Neural cell (in vitro differentiated cells): Measurements from ENCODE around the gene PLA2G2F. TPM values are rescaled to one million over a fixed set of nuclear protein-coding genes. Genes with fewer than 3 reads are reported as not detected.

Experiments used
- H2AFZ ChIP-seq: fragments of 200-600, 300-800 bp; sonication (generic), shearing (Covaris generic); 2 replicates; pipeline ENCODE4 v1.6.0; 2014; ENCODE audit warnings: low read depth, mild to moderate bottlenecking, antibody characterized with exemption, low read length, moderate library complexity
- H3F3A ChIP-seq: fragments of 200-600 bp; shearing (Covaris generic); 2 replicates; pipeline ENCODE4 v1.6.1; 2016; ENCODE audit warnings: mild to moderate bottlenecking, moderate library complexity, mixed read lengths, antibody characterized with exemption, low read length; ENCODE audit not compliant: insufficient read depth, poor library complexity, severe bottlenecking
- H3K27ac ChIP-seq: fragments of 200-600, 300-800 bp; sonication (generic), shearing (Covaris generic); 2 replicates; pipeline ENCODE4 v1.5.1; 2014; ENCODE audit warnings: mild to moderate bottlenecking, low read length, moderate library complexity
- H3K27me3 ChIP-seq: fragments of 300-800, 200-600 bp; sonication (generic), shearing (Covaris generic); 2 replicates; pipeline ENCODE4 v1.6.0; 2014; ENCODE audit warnings: mild to moderate bottlenecking, low read depth, low read length, moderate library complexity; ENCODE audit not compliant: insufficient read depth
- H3K36me3 ChIP-seq: fragments of 300-800, 200-600 bp; sonication (generic), shearing (Covaris generic); 2 replicates; pipeline ENCODE4 v1.5.1; 2014; ENCODE audit warnings: mild to moderate bottlenecking, antibody characterized with exemption, low read length, moderate library complexity; ENCODE audit not compliant: insufficient read depth
- H3K4me2 ChIP-seq: fragments of 300-800, 200-600 bp; sonication (generic), shearing (Covaris generic); 2 replicates; pipeline ENCODE4 v1.6.0; 2014; ENCODE audit warnings: mild to moderate bottlenecking, low read length
- H3K4me3 ChIP-seq: fragments of 300-800, 200-600 bp; sonication (generic), shearing (Covaris generic); 2 replicates; pipeline ENCODE4 v1.5.1; 2014; ENCODE audit warnings: mild to moderate bottlenecking, low read length, moderate library complexity
- H3K79me2 ChIP-seq: fragments of 200-600 bp; shearing (Covaris generic); replicated peaks from 2 replicates; pipeline ENCODE4 v1.6.0; 2014; ENCODE audit warnings: mild to moderate bottlenecking, low read length, moderate library complexity; ENCODE audit not compliant: insufficient read depth
- H3K9ac ChIP-seq: fragments of 300-800, 200-600 bp; sonication (generic), shearing (Covaris generic); 2 replicates; pipeline ENCODE4 v1.6.1; 2016; ENCODE audit warnings: mild to moderate bottlenecking, low read length, mixed read lengths
- H3K9me2 ChIP-seq: fragments of 200-600 bp; shearing (Covaris generic); 2 replicates; pipeline ENCODE4 v1.6.1; 2016; ENCODE audit warnings: mild to moderate bottlenecking, low read length, mixed read lengths; ENCODE audit not compliant: insufficient read depth
- H3K9me3 ChIP-seq: fragments of 200-600, 300-800 bp; sonication (generic), shearing (Covaris generic); 2 replicates; pipeline ENCODE4 v1.6.1; 2016; ENCODE audit warnings: mild to moderate bottlenecking, mixed run types, low read length, moderate library complexity, mixed read lengths
- H4K20me1 ChIP-seq: fragments of 200-600 bp; shearing (Covaris generic); 2 replicates; pipeline ENCODE4 v1.6.1; 2016; ENCODE audit warnings: mild to moderate bottlenecking, mixed run types; ENCODE audit not compliant: insufficient read depth
- EP300 ChIP-seq: fragments of 450-650 bp; conservative IDR thresholded peaks from 2 replicates; pipeline ENCODE4 v1.6.1; 2014; ENCODE audit warnings: antibody characterized with exemption, mild to moderate bottlenecking, moderate library complexity; ENCODE audit not compliant: poor library complexity, severe bottlenecking
- EZH2 ChIP-seq: fragments of 200-600, 300-800 bp; shearing (Covaris generic), sonication (generic); IDR thresholded peaks from 2 replicates; pipeline ENCODE4 v1.6.1; 2014; ENCODE audit warnings: antibody characterized with exemption, low read length, borderline replicate concordance, mild to moderate bottlenecking; ENCODE audit not compliant: insufficient read depth, poor library complexity, severe bottlenecking
- MXI1 ChIP-seq: fragments of 450-650 bp; conservative IDR thresholded peaks from 2 replicates; pipeline ENCODE4 v1.6.1; 2014; ENCODE audit warnings: antibody characterized with exemption, mild to moderate bottlenecking; ENCODE audit not compliant: poor library complexity, severe bottlenecking
- POLR2AphosphoS5 ChIP-seq: IDR thresholded peaks from 2 replicates; pipeline ENCODE4 v1.6.1; 2012
- RAD21 ChIP-seq: fragments of 450-650 bp; conservative IDR thresholded peaks from 2 replicates; pipeline ENCODE4 v1.6.1; 2014; ENCODE audit warnings: antibody characterized with exemption, mild to moderate bottlenecking, moderate library complexity
- SMC3 ChIP-seq: fragments of 450-650 bp; conservative IDR thresholded peaks from 2 replicates; pipeline ENCODE4 v1.6.1; 2014; ENCODE audit warnings: antibody characterized with exemption, mild to moderate bottlenecking, moderate library complexity; ENCODE audit not compliant: poor library complexity
- TAF1 ChIP-seq: IDR thresholded peaks from 2 replicates; pipeline ENCODE4 v1.6.1; 2012; ENCODE audit warnings: low read depth
- polyA plus RNA-seq: library from polyadenylated mRNA; depleted of rRNA; stranded (reverse); fragments of >200 nt; gene quantifications from 2 replicates; pipeline ENCODE4 v1.2.3, GENCODE V29; 2014
- TF ChIP-seq, protein P1 (sequence below): IDR thresholded peaks from 2 replicates; pipeline ENCODE4 v1.6.1; 2012; ENCODE audit warnings: borderline replicate concordance
- TF ChIP-seq, protein P2 (sequence below): fragments of 450-650 bp; IDR thresholded peaks from 2 replicates; pipeline ENCODE4 v1.5.1; 2014; ENCODE audit warnings: antibody characterized with exemption, mild to moderate bottlenecking, moderate library complexity; ENCODE audit not compliant: poor library complexity, severe bottlenecking

Gene PLA2G2F
- polyA plus RNA-seq, 1 donor from 2014 or later, result not detected

DNA sequence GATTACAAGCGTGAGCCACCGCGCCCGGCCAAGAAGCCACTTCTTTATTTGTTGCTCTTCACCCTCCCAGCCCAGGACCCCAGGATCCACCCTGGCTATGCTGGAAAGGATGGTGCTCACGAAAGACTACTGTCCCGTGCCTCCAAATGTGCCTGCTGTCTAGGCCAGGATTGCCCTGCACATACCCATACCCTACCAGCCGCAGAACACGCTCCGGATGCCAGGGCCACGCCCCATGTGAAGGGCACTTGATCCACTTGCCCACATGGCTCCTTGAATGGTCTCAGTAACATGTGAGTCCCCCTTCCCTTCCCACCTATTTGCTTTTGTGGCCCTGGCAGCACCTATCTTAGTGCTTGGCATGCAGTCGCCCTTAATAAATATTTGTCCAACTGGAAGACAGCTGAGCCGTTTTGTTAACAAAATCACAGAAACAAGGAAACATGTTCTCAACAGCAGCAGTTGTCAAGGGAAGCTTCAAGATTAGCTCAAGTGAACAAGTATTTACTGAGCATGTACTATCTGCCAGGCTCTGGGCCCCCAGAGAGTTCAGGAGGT lies 33.0 kb downstream of the PLA2G2F start:
- no peaks in the 10 kb centered on the region for H3K9me3 ChIP-seq
- no peaks in the 10 kb centered on the region for H4K20me1 ChIP-seq
- no peaks in the 10 kb centered on the region for H3K27me3 ChIP-seq
- no peak overlapping the region for H3K4me2 ChIP-seq
- H3K36me3 ChIP-seq, result no peaks in the 10 kb centered on the region
- no peak overlapping the region for H3K9ac ChIP-seq
- H2AFZ ChIP-seq, result no peak overlapping the region
- H3K4me3 ChIP-seq, result no peak overlapping the region
- no peaks in the 10 kb centered on the region for H3F3A ChIP-seq
- no peak overlapping the region for H3K27ac ChIP-seq
- H3K9me2 ChIP-seq, result no peaks in the 10 kb centered on the region
- TF ChIP-seq SMC3 (no peak), EZH2 (no peak), EP300 (no peak), POLR2AphosphoS5 (no peak), RAD21 (no peak), TAF1 (no peak), MXI1 (no peak)
- TF ChIP-seq, protein P1, sequence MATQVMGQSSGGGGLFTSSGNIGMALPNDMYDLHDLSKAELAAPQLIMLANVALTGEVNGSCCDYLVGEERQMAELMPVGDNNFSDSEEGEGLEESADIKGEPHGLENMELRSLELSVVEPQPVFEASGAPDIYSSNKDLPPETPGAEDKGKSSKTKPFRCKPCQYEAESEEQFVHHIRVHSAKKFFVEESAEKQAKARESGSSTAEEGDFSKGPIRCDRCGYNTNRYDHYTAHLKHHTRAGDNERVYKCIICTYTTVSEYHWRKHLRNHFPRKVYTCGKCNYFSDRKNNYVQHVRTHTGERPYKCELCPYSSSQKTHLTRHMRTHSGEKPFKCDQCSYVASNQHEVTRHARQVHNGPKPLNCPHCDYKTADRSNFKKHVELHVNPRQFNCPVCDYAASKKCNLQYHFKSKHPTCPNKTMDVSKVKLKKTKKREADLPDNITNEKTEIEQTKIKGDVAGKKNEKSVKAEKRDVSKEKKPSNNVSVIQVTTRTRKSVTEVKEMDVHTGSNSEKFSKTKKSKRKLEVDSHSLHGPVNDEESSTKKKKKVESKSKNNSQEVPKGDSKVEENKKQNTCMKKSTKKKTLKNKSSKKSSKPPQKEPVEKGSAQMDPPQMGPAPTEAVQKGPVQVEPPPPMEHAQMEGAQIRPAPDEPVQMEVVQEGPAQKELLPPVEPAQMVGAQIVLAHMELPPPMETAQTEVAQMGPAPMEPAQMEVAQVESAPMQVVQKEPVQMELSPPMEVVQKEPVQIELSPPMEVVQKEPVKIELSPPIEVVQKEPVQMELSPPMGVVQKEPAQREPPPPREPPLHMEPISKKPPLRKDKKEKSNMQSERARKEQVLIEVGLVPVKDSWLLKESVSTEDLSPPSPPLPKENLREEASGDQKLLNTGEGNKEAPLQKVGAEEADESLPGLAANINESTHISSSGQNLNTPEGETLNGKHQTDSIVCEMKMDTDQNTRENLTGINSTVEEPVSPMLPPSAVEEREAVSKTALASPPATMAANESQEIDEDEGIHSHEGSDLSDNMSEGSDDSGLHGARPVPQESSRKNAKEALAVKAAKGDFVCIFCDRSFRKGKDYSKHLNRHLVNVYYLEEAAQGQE, result no peak
- TF ChIP-seq, protein P2, sequence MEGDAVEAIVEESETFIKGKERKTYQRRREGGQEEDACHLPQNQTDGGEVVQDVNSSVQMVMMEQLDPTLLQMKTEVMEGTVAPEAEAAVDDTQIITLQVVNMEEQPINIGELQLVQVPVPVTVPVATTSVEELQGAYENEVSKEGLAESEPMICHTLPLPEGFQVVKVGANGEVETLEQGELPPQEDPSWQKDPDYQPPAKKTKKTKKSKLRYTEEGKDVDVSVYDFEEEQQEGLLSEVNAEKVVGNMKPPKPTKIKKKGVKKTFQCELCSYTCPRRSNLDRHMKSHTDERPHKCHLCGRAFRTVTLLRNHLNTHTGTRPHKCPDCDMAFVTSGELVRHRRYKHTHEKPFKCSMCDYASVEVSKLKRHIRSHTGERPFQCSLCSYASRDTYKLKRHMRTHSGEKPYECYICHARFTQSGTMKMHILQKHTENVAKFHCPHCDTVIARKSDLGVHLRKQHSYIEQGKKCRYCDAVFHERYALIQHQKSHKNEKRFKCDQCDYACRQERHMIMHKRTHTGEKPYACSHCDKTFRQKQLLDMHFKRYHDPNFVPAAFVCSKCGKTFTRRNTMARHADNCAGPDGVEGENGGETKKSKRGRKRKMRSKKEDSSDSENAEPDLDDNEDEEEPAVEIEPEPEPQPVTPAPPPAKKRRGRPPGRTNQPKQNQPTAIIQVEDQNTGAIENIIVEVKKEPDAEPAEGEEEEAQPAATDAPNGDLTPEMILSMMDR, result no peak
- H3K79me2 ChIP-seq, result no peaks in the 10 kb centered on the region

DNA sequence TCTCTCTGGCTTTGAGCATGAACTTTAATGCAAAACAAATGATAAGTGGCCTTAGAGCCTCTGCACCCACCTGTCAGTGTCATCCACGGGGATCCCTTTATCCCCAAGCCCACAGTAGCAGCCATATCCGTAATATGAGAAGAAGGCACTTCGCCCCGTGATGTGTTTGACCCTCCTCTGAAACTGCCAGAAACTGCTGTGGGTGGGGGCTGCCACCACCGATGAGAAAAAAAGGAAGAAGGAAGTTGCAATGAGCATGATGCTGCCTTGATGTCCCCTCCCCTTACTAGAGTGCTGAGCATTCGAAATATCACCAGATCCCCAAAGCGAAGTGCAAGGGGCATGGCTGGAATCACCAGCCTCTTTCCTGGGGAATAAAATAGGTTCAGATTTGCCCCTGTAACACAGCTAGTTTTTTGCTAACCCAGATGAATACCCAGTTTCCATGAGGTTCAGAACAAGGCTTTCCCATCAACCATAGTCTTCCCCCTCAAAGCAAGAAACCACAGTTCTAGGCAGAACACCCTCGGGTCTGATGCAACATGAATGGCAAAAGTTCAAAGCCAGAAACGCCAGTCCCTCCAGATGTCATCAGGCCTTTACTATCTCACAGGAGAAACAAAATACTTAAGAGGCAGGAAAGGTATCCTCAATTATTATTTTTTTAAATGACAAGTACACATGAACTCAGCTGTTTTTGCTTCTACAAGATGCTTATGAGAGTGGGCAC lies 36.0 kb downstream of the PLA2G2F start:
- Histone ChIP-seq H3K79me2 (no peaks in the 10 kb centered on the region), H3K9me3 (no peaks in the 10 kb centered on the region), H3K27ac (no peak overlapping the region), H3F3A (no peaks in the 10 kb centered on the region), H2AFZ (no peak overlapping the region), H4K20me1 (no peaks in the 10 kb centered on the region), H3K4me2 (no peak overlapping the region), H3K9me2 (no peaks in the 10 kb centered on the region), H3K4me3 (no peak overlapping the region), H3K9ac (no peak overlapping the region), H3K36me3 (no peaks in the 10 kb centered on the region), H3K27me3 (no peaks in the 10 kb centered on the region)
- TF ChIP-seq, protein P2, result no peak
- TF ChIP-seq EP300 (no peak), POLR2AphosphoS5 (no peak), SMC3 (no peak), TAF1 (no peak), RAD21 (no peak), EZH2 (no peak), MXI1 (no peak)
- TF ChIP-seq, protein P1, result no peak
